GM23338 (cell line): ENCODE results near the gene CBLN3. TPM values are rescaled to one million over a fixed set of nuclear protein-coding genes. Genes with fewer than 3 reads are reported as not detected.

Source experiments
- ATAC-seq: fragments of 200-7000 bp; cut with Tn5 transposase; 3 replicates; pipeline ENCODE4 v1.9.1; 2020
- DNase-seq: peaks from one replicate; pipeline ENCODE4 v3.0.0-alpha.2; 2015; ENCODE audit warnings: low spot score
- H2AFZ ChIP-seq: fragments of 200-600 bp; sonication (generic); 2 replicates; pipeline ENCODE4 v1.8.0; 2016; ENCODE audit warnings: antibody characterized with exemption, mild to moderate bottlenecking, moderate library complexity
- H3F3A ChIP-seq: fragments of 200-600 bp; sonication (generic); replicated peaks from 2 replicates; pipeline ENCODE4 v1.8.0; 2017; ENCODE audit warnings: antibody characterized with exemption, mixed run types, low read depth
- H3K27ac ChIP-seq: fragments of 200-600 bp; sonication (generic); 2 replicates; pipeline ENCODE4 v1.6.1; 2016; ENCODE audit warnings: low read depth
- H3K27me3 ChIP-seq: fragments of 200-600 bp; sonication (generic); 2 replicates; pipeline ENCODE4 v1.8.0; 2016; ENCODE audit warnings: mild to moderate bottlenecking, mixed run types, moderate library complexity; ENCODE audit not compliant: insufficient read depth
- H3K36me3 ChIP-seq: fragments of 200-600 bp; sonication (generic); 2 replicates; pipeline ENCODE4 v1.8.0; 2016; ENCODE audit warnings: mild to moderate bottlenecking; ENCODE audit not compliant: insufficient read depth
- H3K4me1 ChIP-seq: fragments of 200-600 bp; sonication (generic); 2 replicates; pipeline ENCODE4 v1.8.0; 2016; ENCODE audit warnings: mild to moderate bottlenecking, moderate library complexity; ENCODE audit not compliant: insufficient read depth
- H3K4me2 ChIP-seq: fragments of 200-600 bp; sonication (generic); 2 replicates; pipeline ENCODE4 v1.7.1; 2017; ENCODE audit warnings: mixed run types
- H3K4me3 ChIP-seq: fragments of 200-600 bp; sonication (generic); 2 replicates; pipeline ENCODE4 v1.6.1; 2016; ENCODE audit warnings: mixed run types
- H3K79me2 ChIP-seq: fragments of 200-600 bp; sonication (generic); replicated peaks from 2 replicates; pipeline ENCODE4 v1.8.0; 2017; ENCODE audit warnings: mild to moderate bottlenecking; ENCODE audit not compliant: insufficient read depth
- H3K9me2 ChIP-seq: fragments of 200-600 bp; sonication (generic); 2 replicates; pipeline ENCODE4 v1.8.0; 2017; ENCODE audit not compliant: insufficient read depth
- H4K20me1 ChIP-seq: fragments of 200-600 bp; sonication (generic); replicated peaks from 2 replicates; pipeline ENCODE4 v1.8.0; 2017; ENCODE audit warnings: mild to moderate bottlenecking; ENCODE audit not compliant: insufficient read depth
- H3K27ac Mint-ChIP-seq: 2 replicates; pipeline ENCODE4 v1.8.0; 2020; ENCODE audit warnings: inconsistent platforms, mild to moderate bottlenecking, moderate library complexity, mixed read lengths
- H3K27me3 Mint-ChIP-seq: 3 replicates; pipeline ENCODE4 v1.8.0; 2022; ENCODE audit warnings: low read depth, mild to moderate bottlenecking, moderate library complexity, mixed read lengths, inconsistent platforms; ENCODE audit not compliant: insufficient read depth, poor library complexity
- H3K36me3 Mint-ChIP-seq: 3 replicates; pipeline ENCODE4 v1.8.0; 2021; ENCODE audit warnings: low read depth, mild to moderate bottlenecking, inconsistent platforms, moderate library complexity, mixed read lengths
- H3K4me1 Mint-ChIP-seq: 3 replicates; pipeline ENCODE4 v1.8.0; 2020; ENCODE audit warnings: mild to moderate bottlenecking, inconsistent platforms, mixed read lengths
- H3K4me3 Mint-ChIP-seq: 3 replicates; pipeline ENCODE4 v1.8.0; 2021; ENCODE audit warnings: moderate library complexity, mild to moderate bottlenecking, inconsistent platforms, mixed read lengths
- H3K9me3 Mint-ChIP-seq: 3 replicates; pipeline ENCODE4 v1.8.0; 2020; ENCODE audit warnings: moderate library complexity, mild to moderate bottlenecking, inconsistent platforms, mixed read lengths
- ETS1 ChIP-seq: IDR thresholded peaks from 2 replicates; pipeline ENCODE4 v1.6.1; 2016; ENCODE audit warnings: antibody characterized with exemption
- JUNB ChIP-seq: IDR thresholded peaks from one replicate; pipeline ENCODE4 v1.6.1; 2016; ENCODE audit warnings: antibody characterized with exemption; ENCODE audit not compliant: unreplicated experiment
- NANOG ChIP-seq: IDR thresholded peaks from 2 replicates; pipeline ENCODE4 v1.6.1; 2016; ENCODE audit warnings: antibody characterized with exemption, borderline replicate concordance
- POLR2AphosphoS5 ChIP-seq: IDR thresholded peaks from 2 replicates; pipeline ENCODE4 v1.6.1; 2016; ENCODE audit warnings: antibody characterized with exemption, low read depth
- ZNF462 ChIP-seq: fragments of 250-450 bp; sonication (Bioruptor Pico); IDR thresholded peaks from 2 replicates; pipeline ENCODE4 v1.5.0; 2020; ENCODE audit warnings: mild to moderate bottlenecking, moderate library complexity
- polyA plus RNA-seq: library from polyadenylated mRNA; unstranded; fragments of >200 nt; fragmentation: Nextera tagmentation; extraction: Ambion mirVana; gene quantifications from 2 replicates; pipeline ENCODE4 v1.2.1, GENCODE V29; 2016
- total RNA-seq: library from RNA; depleted of rRNA; stranded (reverse); fragments of >200 nt; shearing (Covaris generic); gene quantifications from 2 replicates; pipeline ENCODE4 v1.2.3, GENCODE V29; 2014

CBLN3 gene
- total and polyA plus RNA-seq, 2 experiments from 2014 or later: 0.07 to 0.19 TPM

GRCh38 chr14:24389226-24389848 lies 40.1 kb downstream of the CBLN3 start:
- no peak for DNase-seq
- Mint-ChIP-seq H3K4me3 (no peak overlapping the region), H3K27me3 (peaks cover 2% of the 10 kb centered on the region), H3K4me1 (peaks cover 19% of the 10 kb centered on the region), H3K27ac (no peak overlapping the region), H3K36me3 (no peaks in the 10 kb centered on the region), H3K9me3 (no peaks in the 10 kb centered on the region)
- Histone ChIP-seq H3K4me1 (peaks cover 16% of the 10 kb centered on the region; the same call in 1 of the 2 replicates), H2AFZ (peak overlapping the region; percentile 86), H3K27ac (no peak overlapping the region), H3F3A (0 out of 2 replicates have a peak, but pooled peaks cover 4% of the 10 kb centered on the region), H3K4me2 (no peak overlapping the region), H3K79me2 (no peaks in the 10 kb centered on the region), H3K36me3 (no peaks in the 10 kb centered on the region), H3K4me3 (no peak overlapping the region), H3K9me2 (no peaks in the 10 kb centered on the region), H3K27me3 (no peaks in the 10 kb centered on the region), H4K20me1 (no peaks in the 10 kb centered on the region)
- no peak for TF ChIP-seq ETS1
- no peak for TF ChIP-seq JUNB
- TF ChIP-seq POLR2AphosphoS5: no peak
- no peak for TF ChIP-seq ZNF462 (CRISPR knock-in tag)
- TF ChIP-seq NANOG: no peak
- ATAC-seq: no peak; the same call in 2 of the 3 replicates
